Stimulated activated CD4-positive, alpha-beta T cell treated with anti-CD3 and anti-CD28 coated beads, Interleukin-15, amount 100 ng/mL, for 48 hours (primary cell): ENCODE results near the gene TNFRSF13B.
"Not testable (repeated sequence)": the region's sequence is repeated elsewhere in the genome, so short reads cannot be mapped to it uniquely, and the experiment has no call there.

ENCODE experiments used
- DNase-seq, 2 donors: peaks; one replicate each; pipeline ENCODE4 v3.0.0-alpha.2; 2020; ENCODE audit warnings: low read depth in 2 of 2

The TNFRSF13B gene

GRCh38 chr17:16971458-16972338 lies at the start of gene TNFRSF13B:
Gene TNFRSF13B (minus strand): TSS chr17:16972118. CDS start chr17:16972075, 43 bp downstream.
- DNase-seq = no peak

- DNase-seq = no peak
These were observed 49.4 kb upstream of the TNFRSF13B start for GRCh38 chr17:17021194-17021863.

- DNase-seq = no peak
These were observed 48.9 kb upstream of the TNFRSF13B start for GRCh38 chr17:17020821-17021193.

- DNase-seq = no peak
These were observed 48.1 kb upstream of the TNFRSF13B start for GRCh38 chr17:17019891-17020456.

GRCh38 chr17:17019430-17019762 lies 47.5 kb upstream of the TNFRSF13B start:
- DNase-seq = no peak

- no peak for DNase-seq
These were observed 46.9 kb upstream of the TNFRSF13B start for GRCh38 chr17:17018612-17019429.

- no peak for DNase-seq
These were observed 46.1 kb upstream of the TNFRSF13B start for GRCh38 chr17:17018021-17018441.

- no peak for DNase-seq
These were observed 45.6 kb upstream of the TNFRSF13B start for GRCh38 chr17:17017343-17018014.

GRCh38 chr17:17016199-17017197 lies 44.6 kb upstream of the TNFRSF13B start:
- not testable (repeated sequence) for DNase-seq

- DNase-seq = no peak
These were observed 43.3 kb upstream of the TNFRSF13B start for GRCh38 chr17:17015230-17015629.

- not testable (repeated sequence) for DNase-seq
These were observed 42.8 kb upstream of the TNFRSF13B start for GRCh38 chr17:17014748-17015124.

- not testable (repeated sequence) for DNase-seq
These were observed 42.2 kb upstream of the TNFRSF13B start for GRCh38 chr17:17013828-17014747.

GRCh38 chr17:17011043-17011907 lies 39.4 kb upstream of the TNFRSF13B start:
- not testable (repeated sequence) for DNase-seq

- DNase-seq = not testable (repeated sequence)
These were observed 38.7 kb upstream of the TNFRSF13B start for GRCh38 chr17:17010545-17011034.

GRCh38 chr17:17009972-17010371 lies 38.1 kb upstream of the TNFRSF13B start:
- DNase-seq = not testable (repeated sequence)

- not testable (repeated sequence) for DNase-seq
These were observed 36.9 kb upstream of the TNFRSF13B start for GRCh38 chr17:17008621-17009397.

- not testable (repeated sequence) for DNase-seq
These were observed 36.0 kb upstream of the TNFRSF13B start for GRCh38 chr17:17007891-17008290.
